Fibroblast of lung (primary cell): ENCODE data around the gene MSANTD1. TPM values are rescaled to one million over a fixed set of nuclear protein-coding genes. Genes with fewer than 3 reads are reported as not detected.

Source experiments
- DNase-seq, 2 donors: peaks; one replicate each; pipeline versions ENCODE4 v3.0.0 to v3.0.0-alpha.2; 2010; ENCODE audit warnings: low read depth in 2 of 2
- H2AFZ ChIP-seq: 2 replicates; pipeline ENCODE4 v1.5.1; 2012; ENCODE audit warnings: low read length, control low read depth, inconsistent platforms
- H3K27ac ChIP-seq: 2 replicates; pipeline ENCODE4 v1.5.1; 2011; ENCODE audit warnings: low read length, control low read depth; ENCODE audit not compliant: insufficient read depth
- H3K27me3 ChIP-seq: 2 replicates; pipeline ENCODE4 v1.5.1; 2011; ENCODE audit warnings: mild to moderate bottlenecking, low read length; ENCODE audit not compliant: control insufficient read depth, insufficient read depth
- H3K36me3 ChIP-seq: 2 replicates; pipeline ENCODE4 v1.5.1; 2011; ENCODE audit warnings: low read length; ENCODE audit not compliant: control insufficient read depth, insufficient read depth
- H3K4me1 ChIP-seq: 2 replicates; pipeline ENCODE4 v1.5.1; 2011; ENCODE audit warnings: low read length; ENCODE audit not compliant: control insufficient read depth, insufficient read depth; ENCODE audit errors: extremely low read depth
- H3K4me2 ChIP-seq: 2 replicates; pipeline ENCODE4 v1.5.1; 2011; ENCODE audit warnings: low read length, control low read depth; ENCODE audit not compliant: insufficient read depth; ENCODE audit errors: extremely low read depth
- H3K4me3 ChIP-seq, 4 experiments: fragments of 200-600 bp in 1 of 4; sonication (generic) in 1 of 4; replicated peaks in 1 of 4; 2 replicates each; pipeline ENCODE4 v1.5.1; 2011 to 2016; ENCODE audit warnings: low read length in 4 of 4, low read depth in 3 of 4, mild to moderate bottlenecking in 3 of 4, control low read depth in 2 of 4, inconsistent platforms in 1 of 4, mixed read lengths in 1 of 4; ENCODE audit not compliant: insufficient read depth in 1 of 4; ENCODE audit errors: control extremely low read depth in 1 of 4
- H3K79me2 ChIP-seq: 2 replicates; pipeline ENCODE4 v1.5.1; 2012; ENCODE audit warnings: mild to moderate bottlenecking, low read length, inconsistent platforms; ENCODE audit not compliant: control insufficient read depth, insufficient read depth
- H3K9ac ChIP-seq: 2 replicates; pipeline ENCODE4 v1.5.1; 2011; ENCODE audit warnings: mild to moderate bottlenecking, low read length, control low read depth; ENCODE audit not compliant: insufficient read depth
- H3K9me3 ChIP-seq: 2 replicates; pipeline ENCODE4 v1.5.1; 2012; ENCODE audit warnings: low read depth, low read length; ENCODE audit not compliant: control insufficient read depth, insufficient read depth
- H4K20me1 ChIP-seq: 2 replicates; pipeline ENCODE4 v1.5.1; 2011; ENCODE audit warnings: low read length; ENCODE audit not compliant: control insufficient read depth, insufficient read depth; ENCODE audit errors: extremely low read depth
- EZH2 ChIP-seq: IDR thresholded peaks from 2 replicates; pipeline ENCODE4 v1.5.1; 2012; ENCODE audit warnings: low read length, control low read depth, mild to moderate bottlenecking; ENCODE audit errors: missing control alignments
- polyA plus RNA-seq, 2 donors: library from polyadenylated mRNA; depleted of rRNA in 1 of 2; stranded (reverse) in 1 of 2; unstranded in 1 of 2; fragments of >200 nt; gene quantifications; 2 replicates each; pipeline ENCODE4 v1.2.1, GENCODE V29; 2011 to 2012; ENCODE audit warnings: missing spikeins in 1 of 2
- total RNA-seq: library from RNA; depleted of rRNA; stranded (reverse); fragments of >200 nt; gene quantifications from 2 replicates; pipeline ENCODE4 v1.2.1, GENCODE V29; 2014
- TF ChIP-seq, protein P1 (sequence below), 2 donors: IDR thresholded peaks in 1 of 2; conservative IDR thresholded peaks in 1 of 2; 1 replicate in 1 of 2; 2 replicates in 1 of 2; pipeline ENCODE4 v1.5.1; 2011 to 2012; ENCODE audit warnings: low read length in 2 of 2, control low read depth in 1 of 2, inconsistent platforms in 1 of 2, low read depth in 1 of 2, mild to moderate bottlenecking in 1 of 2

The MSANTD1 gene
- total and polyA plus RNA-seq, 2 donors (not counting 1 experiment from before 2014, with no cell fraction given): 0.50 TPM; not detected in 1

DNA sequence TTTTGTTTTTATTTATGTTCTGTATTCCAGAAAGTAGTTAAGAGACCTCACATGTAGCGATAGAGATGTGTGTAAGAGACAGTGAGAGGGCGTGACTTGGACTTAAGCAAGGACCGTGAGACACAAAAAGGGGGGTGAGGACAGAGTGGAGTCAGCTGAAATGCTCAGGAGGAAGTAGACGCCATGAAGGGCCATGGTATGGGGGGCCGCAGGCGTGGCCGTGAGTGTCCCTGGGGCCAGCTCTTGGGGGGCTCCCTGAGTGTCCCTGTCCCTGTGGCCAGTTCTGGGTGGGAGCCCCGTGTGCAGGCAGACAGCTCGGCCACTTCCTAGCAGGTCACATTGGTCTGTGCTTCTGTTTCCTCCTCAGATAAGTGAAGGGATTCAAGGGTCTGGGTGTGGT lies 23.0 kb upstream of the MSANTD1 start:
- Histone ChIP-seq H3K4me1 (no peaks in the 10 kb centered on the region), H3K9me3 (no peaks in the 10 kb centered on the region), H3K27ac (no peak overlapping the region), H3K4me3 (no peak overlapping the region), H2AFZ (no peak overlapping the region), H3K79me2 (no peaks in the 10 kb centered on the region), H3K36me3 (peaks cover 27% of the 10 kb centered on the region), H4K20me1 (no peaks in the 10 kb centered on the region), H3K4me2 (no peak overlapping the region), H3K9ac (no peak overlapping the region), H3K27me3 (no peaks in the 10 kb centered on the region)
- TF ChIP-seq, protein P1, sequence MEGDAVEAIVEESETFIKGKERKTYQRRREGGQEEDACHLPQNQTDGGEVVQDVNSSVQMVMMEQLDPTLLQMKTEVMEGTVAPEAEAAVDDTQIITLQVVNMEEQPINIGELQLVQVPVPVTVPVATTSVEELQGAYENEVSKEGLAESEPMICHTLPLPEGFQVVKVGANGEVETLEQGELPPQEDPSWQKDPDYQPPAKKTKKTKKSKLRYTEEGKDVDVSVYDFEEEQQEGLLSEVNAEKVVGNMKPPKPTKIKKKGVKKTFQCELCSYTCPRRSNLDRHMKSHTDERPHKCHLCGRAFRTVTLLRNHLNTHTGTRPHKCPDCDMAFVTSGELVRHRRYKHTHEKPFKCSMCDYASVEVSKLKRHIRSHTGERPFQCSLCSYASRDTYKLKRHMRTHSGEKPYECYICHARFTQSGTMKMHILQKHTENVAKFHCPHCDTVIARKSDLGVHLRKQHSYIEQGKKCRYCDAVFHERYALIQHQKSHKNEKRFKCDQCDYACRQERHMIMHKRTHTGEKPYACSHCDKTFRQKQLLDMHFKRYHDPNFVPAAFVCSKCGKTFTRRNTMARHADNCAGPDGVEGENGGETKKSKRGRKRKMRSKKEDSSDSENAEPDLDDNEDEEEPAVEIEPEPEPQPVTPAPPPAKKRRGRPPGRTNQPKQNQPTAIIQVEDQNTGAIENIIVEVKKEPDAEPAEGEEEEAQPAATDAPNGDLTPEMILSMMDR (conservative IDR thresholded peaks at IDR 0.05 in 1 of 2, IDR thresholded peaks at IDR 0.05 in 1 of 2; ENCODE audit: low read depth in 1 of 2, low read length in 2 of 2): no peak
- TF ChIP-seq EZH2: no peak
- DNase-seq: peak in 1 of 2 donors; percentile 16

GRCh38 chr4:3226467-3226866 lies 22.5 kb upstream of the MSANTD1 start:
- Histone ChIP-seq H3K9me3 (no peaks in the 10 kb centered on the region), H3K27ac (no peak overlapping the region), H3K36me3 (peaks cover 31% of the 10 kb centered on the region), H3K4me2 (no peak overlapping the region), H3K4me1 (no peaks in the 10 kb centered on the region), H3K9ac (no peak overlapping the region), H3K4me3 (no peak overlapping the region), H2AFZ (no peak overlapping the region), H4K20me1 (no peaks in the 10 kb centered on the region), H3K27me3 (no peaks in the 10 kb centered on the region), H3K79me2 (no peaks in the 10 kb centered on the region)
- TF ChIP-seq EZH2: no peak
- TF ChIP-seq, protein P1 (conservative IDR thresholded peaks at IDR 0.05 in 1 of 2, IDR thresholded peaks at IDR 0.05 in 1 of 2; ENCODE audit: low read depth in 1 of 2, low read length in 2 of 2): no peak
- DNase-seq: no peak

DNA sequence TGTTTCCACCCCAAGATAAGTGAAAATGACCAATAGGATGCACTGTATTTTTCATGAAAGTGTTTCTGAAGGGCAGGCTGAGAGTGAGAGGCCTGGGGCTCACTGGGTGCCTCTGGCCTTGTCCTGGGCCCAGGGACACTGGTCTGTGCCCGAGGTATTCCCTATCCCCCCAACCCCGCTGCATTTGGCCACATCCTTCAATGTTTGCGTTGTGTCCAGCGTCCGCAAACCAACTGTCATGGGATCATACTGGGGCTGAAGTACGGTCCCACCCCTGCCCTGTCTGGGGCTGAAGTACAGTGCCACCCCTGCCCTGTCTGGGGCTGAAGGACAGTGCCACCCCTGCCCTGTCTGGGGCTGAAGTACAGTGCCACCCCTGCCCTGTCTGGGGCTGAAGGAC lies 22.0 kb upstream of the MSANTD1 start:
- Histone ChIP-seq H2AFZ (no peak overlapping the region), H3K79me2 (no peaks in the 10 kb centered on the region), H3K4me2 (no peak overlapping the region), H3K9ac (no peak overlapping the region), H3K4me1 (no peaks in the 10 kb centered on the region), H3K4me3 (no peak overlapping the region), H3K27me3 (no peaks in the 10 kb centered on the region), H3K9me3 (no peaks in the 10 kb centered on the region), H3K36me3 (peaks cover 32% of the 10 kb centered on the region), H3K27ac (no peak overlapping the region), H4K20me1 (no peaks in the 10 kb centered on the region)
- DNase-seq: no peak
- TF ChIP-seq, protein P1 (conservative IDR thresholded peaks at IDR 0.05 in 1 of 2, IDR thresholded peaks at IDR 0.05 in 1 of 2; ENCODE audit: low read depth in 1 of 2, low read length in 2 of 2): no peak
- no peak for TF ChIP-seq EZH2
